HG02678 (cell line): ENCODE data around the gene PSIP1.
"Not testable (repeated sequence)": the region's sequence is repeated elsewhere in the genome, so short reads cannot be mapped to it uniquely, and the experiment has no call there.

Experiments
- ATAC-seq: cut with Tn5 transposase; IDR thresholded peaks from one replicate; pipeline ENCODE4 v1.9.1; 2021; ENCODE audit warnings: mild to moderate bottlenecking, moderate library complexity; ENCODE audit not compliant: unreplicated experiment

PSIP1 gene

DNA sequence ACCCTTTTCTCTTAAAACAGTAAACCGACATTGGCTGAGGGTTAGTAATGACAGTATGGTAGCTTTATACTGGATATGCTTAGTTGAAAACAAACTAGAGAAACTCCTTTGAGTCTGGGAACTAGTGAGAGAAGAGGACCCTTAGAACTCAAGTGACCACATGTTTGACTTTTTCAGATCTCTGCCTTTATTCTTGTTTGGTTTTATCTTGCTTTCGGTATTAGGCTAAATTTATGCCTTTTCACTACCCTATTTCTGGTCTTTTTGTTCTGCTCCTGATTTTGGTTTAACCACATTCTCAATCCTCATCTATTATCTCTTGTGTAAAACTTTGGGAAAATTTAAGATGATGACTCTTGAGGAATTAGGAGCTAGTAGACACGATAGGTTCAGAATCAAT, 77.1 kb downstream of the PSIP1 start:
- ATAC-seq, result no peak

DNA sequence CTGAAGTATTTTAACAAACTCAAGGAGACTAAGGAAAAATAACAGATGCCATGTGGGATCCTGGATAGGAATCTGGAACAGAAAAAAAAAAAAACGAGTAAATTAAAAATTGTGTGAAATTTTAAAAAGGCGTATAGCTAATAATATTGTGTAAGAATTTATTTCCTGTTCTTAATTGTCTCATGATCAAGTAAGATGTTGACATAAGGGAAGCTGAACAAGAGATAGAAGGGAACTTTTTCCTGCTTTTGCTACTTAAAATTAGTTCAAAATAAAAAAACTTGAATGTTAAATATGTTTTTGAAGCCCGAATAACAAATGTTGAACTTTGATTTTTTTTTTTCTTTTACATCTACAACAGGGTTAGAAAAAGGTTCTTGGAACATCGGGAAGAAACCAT, 77.6 kb downstream of the PSIP1 start:
- ATAC-seq, result no peak

DNA sequence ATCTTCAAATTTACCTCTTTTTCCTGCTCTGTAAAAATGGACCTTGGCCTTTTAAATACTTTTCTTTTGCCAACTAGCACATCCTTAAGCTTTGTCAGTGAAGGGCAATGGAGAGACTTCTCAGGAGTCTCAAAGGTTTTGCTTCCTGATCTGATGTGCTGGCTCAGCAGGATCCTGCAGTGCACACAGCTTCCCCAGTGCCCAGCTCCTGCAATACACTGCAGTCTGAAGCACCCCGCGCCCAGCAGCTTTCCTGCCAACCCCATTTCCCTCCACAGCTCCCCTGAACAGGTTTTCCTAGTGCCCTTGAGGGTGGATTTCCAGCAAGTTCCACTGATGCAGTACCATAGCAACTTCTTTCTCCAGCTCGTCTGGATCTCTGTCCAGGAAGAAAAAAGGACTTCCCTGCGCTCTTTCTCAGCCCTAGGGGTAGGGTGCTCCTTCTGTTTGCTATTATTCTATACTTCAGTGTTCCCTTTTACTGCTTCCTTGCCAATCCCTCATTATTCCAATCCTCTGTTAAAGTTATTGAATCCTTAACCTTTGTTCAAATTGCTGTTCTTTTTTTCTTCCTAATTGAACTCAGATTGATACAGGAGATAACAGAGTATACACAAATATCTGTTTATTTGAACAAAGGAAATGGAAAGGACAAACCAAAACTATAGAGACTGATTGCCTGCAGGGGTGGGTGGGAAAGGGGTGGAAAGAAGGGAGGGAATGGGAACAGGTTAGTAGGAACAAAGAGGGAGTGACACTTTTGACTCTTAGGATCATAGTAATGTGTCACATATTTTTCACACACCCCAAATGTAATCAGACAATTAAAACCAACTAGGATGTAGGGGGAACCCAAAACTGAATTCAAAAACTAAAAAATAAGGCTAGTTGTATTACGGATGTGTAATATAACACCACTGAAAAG, 79.6 kb downstream of the PSIP1 start:
- ATAC-seq, result no peak

DNA sequence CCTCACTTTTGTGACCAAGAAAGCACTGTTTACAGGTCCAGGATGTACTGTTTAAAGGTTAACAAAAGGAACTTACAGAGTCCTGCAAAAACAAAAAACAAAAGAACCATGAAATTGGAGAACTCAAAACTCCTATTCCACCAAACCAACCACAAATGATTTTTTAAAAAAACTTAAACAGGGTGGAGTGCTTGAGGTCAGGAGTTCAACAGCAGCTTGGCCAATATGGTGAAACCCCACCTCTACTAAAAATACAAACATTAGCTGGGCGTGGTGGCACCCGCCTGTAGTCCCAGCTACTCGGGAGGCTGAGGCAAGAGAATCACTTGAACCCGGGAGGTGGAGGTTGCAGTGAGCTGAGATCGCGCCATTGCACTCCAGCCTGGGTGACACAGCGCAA, 83.1 kb downstream of the PSIP1 start:
- ATAC-seq, result not testable (repeated sequence)

DNA sequence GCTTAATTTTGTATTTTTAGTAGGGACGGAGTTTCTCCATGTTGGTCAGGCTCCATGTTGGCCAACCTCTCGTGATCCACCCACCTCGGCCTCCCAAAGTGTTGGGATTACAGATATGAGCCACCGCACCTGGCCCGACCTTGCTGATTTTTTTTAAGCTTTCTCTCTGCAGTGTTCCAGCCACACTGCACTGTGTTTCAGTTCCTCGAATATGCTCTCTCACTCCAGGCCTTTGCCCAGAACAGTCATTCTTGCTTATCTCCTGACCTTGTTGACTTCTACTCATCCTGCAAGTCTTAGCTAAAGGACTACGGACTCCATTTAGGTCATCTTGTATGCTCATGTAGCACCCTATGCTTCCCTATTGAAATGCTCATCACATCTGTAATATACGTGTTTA, 84.8 kb downstream of the PSIP1 start:
- ATAC-seq, result peak; percentile 35

DNA sequence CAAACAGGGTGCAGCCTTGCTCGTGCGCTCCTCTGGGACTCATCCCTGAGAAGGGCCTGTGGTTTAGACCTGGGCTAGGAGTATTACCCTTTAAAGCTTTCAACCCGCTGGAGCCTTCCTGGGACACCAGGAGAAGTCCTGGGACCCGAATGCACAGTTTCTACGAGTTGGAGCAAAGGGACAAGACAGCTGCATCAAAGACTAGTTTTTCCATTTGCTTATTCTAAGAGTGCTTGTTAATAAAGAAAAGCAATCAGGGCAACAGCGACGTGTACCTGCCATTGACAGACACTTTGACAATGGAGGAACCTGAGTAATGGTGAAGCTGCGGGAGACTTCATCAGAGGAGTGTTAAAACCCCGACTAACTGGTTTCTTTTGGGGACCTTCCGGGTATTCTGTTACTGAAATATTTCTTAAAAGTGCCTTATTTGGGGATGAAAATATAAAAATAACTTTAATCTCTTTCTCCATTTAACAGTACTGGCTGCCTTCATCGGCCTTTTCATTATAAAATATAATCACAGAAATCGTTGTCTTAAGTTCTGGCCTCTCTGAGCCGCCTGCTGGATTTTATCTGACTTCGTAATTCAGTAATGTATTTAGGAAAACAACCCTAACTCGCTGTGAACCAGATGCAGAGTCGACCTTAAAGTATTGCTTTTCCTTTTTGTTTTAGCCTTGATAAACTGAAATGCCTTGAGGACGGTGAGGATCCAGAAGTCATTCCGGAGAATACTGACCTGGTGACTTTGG, 87.4 kb downstream of the PSIP1 start:
- ATAC-seq, result no peak

DNA sequence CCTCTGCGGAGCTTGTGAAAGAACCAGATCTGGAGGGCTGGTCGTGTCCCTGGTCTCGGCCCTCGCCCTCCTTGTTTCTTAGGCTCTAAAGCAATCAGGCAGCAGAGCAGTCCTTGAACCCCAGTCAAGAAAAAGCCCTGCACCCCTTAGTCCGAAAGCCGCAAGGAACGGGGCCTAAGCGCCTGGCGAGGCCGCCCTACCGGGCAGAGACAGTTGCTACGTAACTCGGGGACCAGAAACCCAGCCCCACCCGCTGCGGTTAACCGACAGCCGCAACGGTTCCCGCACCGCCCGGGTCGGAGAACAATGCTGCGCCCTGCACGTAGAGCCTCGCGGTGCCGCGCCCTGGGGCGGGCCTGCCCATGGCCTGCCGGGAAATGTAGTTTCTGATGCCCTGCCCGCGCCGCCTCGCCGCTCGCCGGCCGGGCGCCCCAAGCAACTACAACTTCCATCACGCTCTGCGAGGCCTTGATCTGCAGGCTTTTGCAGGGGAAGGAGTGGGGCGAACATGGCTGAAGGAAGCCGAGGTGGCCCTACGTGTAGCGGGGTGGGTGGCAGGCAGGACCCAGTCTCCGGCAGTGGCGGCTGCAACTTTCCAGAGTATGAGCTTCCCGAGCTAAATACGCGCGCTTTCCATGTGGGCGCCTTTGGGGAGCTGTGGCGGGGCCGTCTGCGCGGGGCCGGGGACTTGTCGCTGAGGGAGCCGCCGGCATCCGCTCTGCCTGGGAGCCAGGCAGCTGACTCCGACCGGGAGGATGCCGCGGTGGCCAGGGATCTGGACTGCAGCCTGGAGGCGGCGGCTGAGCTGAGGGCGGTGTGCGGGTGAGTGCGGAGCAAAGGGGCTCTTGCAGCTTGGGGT, 88.2 kb downstream of the PSIP1 start, which contains the start of gene SNAPC3:
SNAPC3 (plus strand) TSS at position 505 of the 859 bp plus-strand sequence; CDS start at position 509, 4 bp downstream.
- ATAC-seq, result peak; percentile 96

DNA sequence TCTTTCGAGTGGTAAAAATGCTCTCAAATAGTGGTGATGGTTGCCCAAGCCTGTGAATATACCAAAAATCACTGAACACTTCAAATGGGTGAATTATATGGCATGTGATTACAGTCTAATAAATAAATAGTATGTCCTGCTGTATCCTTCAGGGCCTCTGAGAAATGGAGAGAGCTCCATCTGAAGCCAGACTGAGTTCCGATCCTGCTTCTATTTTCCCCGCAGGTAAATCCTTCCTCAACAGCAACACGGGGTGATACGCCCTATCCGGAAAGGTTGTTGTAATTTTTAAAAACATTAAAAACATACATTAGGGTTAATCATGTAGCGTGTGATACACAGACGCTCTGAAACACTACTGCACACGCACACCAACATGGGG, 88.8 kb downstream of the PSIP1 start:
- no peak for ATAC-seq

DNA sequence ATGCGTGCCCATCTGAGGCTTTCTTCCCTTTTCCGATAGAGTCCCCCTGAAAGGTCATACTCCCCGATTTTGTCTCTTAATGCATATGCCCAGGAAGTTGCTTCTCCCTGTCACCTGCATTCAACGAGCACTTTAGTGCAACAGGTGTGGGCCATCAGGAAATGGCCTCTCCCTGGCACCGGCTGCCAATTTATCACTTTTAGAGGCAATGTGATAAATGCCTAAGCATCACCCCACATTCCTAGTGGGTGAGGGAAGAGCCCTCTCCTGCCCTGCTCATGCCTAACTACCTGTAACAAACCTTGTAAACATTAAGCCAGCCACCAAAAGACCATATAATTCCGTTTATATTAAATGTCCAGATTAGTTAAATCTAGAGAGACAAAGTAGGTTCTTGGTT, 89.2 kb downstream of the PSIP1 start:
- no peak for ATAC-seq

DNA sequence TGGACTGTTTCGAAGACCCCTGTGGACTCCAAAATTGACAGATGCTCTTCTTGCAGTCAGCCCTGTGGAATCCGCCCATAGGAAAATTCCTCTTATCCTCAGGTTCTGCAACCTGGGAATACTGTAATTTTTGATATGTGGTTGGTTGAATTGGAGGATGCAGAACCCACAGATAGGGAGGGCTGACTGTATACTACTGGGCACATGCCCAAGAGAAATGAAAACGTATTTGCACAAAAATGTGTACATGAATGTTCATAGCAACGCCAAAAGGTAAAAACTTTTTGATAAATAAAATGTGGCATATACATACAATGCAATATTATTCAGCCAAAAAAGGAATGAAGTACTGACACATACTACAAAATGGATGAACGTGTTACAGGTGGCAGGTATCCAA, 90.0 kb downstream of the PSIP1 start:
- ATAC-seq, result no peak

DNA sequence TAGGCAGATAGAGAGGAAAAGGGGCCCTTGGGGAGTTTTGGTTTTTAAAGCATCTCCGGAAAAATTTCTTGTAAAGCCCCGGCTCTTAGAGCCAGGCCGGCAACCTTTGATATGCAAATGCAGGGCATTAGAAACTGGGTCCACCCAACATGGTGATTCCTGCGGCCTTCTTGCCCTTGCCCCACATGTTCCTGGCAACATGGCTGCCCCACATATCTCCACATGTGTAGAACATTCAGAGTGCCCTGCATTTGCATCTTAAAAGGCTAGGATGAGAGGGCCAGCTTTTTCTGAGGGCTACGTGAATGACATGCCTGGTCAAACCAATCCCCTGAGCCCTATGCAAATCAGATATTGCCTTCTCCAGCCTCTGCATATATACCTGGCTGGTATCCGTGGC, 93.1 kb downstream of the PSIP1 start:
- no peak for ATAC-seq

DNA sequence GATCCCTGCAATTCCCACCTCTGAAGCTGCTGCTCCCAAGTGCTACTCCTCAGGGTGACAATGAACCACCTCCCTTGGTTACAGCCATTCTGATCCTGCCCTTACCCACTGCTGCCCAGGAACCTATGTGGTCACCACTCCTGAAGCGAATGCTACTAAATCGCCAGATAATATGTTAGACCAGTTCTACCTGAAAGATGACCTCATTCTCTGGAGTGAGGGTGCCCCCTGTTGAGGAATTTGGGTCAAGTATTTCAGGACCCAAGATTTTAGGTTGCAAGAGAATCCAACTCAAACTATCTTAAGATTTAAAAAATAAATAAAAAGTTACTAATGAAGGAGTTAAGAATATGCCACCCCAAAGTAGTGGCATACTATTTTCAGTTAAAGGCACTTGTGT, 93.9 kb downstream of the PSIP1 start:
- no peak for ATAC-seq
